MM.1S (cell line): ENCODE data around the gene NUP85.

ENCODE experiments used
- DNase-seq: peaks from one replicate; pipeline ENCODE4 v3.0.0-alpha.2; 2015
- H2AFZ ChIP-seq: fragments of 300-600 bp; sonication (generic); 2 replicates; pipeline ENCODE4 v1.6.0; 2016; ENCODE audit warnings: antibody characterized with exemption, low read length
- H3F3A ChIP-seq: fragments of 300-600 bp; sonication (generic); 2 replicates; pipeline ENCODE4 v1.6.1; 2016; ENCODE audit warnings: mild to moderate bottlenecking, antibody characterized with exemption, low read length, moderate library complexity, mixed read lengths; ENCODE audit not compliant: insufficient read depth
- H3K27ac ChIP-seq: fragments of 300-600 bp; sonication (generic); 2 replicates; pipeline ENCODE4 v1.5.1; 2016; ENCODE audit warnings: mild to moderate bottlenecking, low read length
- H3K27me3 ChIP-seq: fragments of 300-600 bp; sonication (generic); replicated peaks from 2 replicates; pipeline ENCODE4 v1.6.0; 2016; ENCODE audit warnings: low read length; ENCODE audit not compliant: insufficient read depth
- H3K36me3 ChIP-seq: fragments of 300-600 bp; sonication (generic); replicated peaks from 2 replicates; pipeline ENCODE4 v1.6.1; 2016; ENCODE audit warnings: mild to moderate bottlenecking, low read length, mixed read lengths; ENCODE audit not compliant: insufficient read depth
- H3K4me1 ChIP-seq: fragments of 300-600 bp; sonication (generic); 2 replicates; pipeline ENCODE4 v1.6.1; 2016; ENCODE audit warnings: low read length, mixed read lengths
- H3K4me2 ChIP-seq: fragments of 300-600 bp; sonication (generic); 2 replicates; pipeline ENCODE4 v1.6.0; 2016; ENCODE audit warnings: low read depth, low read length
- H3K4me3 ChIP-seq: fragments of 300-600 bp; sonication (generic); 2 replicates; pipeline ENCODE4 v1.5.1; 2016; ENCODE audit warnings: low read length, mixed read lengths
- H3K79me2 ChIP-seq: fragments of 300-600 bp; sonication (generic); 2 replicates; pipeline ENCODE4 v1.6.1; 2016; ENCODE audit warnings: mixed run types, low read length, mixed read lengths
- H3K9ac ChIP-seq: fragments of 300-600 bp; sonication (generic); 2 replicates; pipeline ENCODE4 v1.6.1; 2016; ENCODE audit warnings: low read length, mixed read lengths
- H3K9me2 ChIP-seq: fragments of 300-600 bp; sonication (generic); replicated peaks from 2 replicates; pipeline ENCODE4 v1.6.1; 2016; ENCODE audit warnings: mild to moderate bottlenecking, low read length, mixed read lengths; ENCODE audit not compliant: insufficient read depth
- H3K9me3 ChIP-seq: fragments of 300-600 bp; sonication (generic); replicated peaks from 2 replicates; pipeline ENCODE4 v1.6.1; 2016; ENCODE audit warnings: mild to moderate bottlenecking, low read length, mixed read lengths; ENCODE audit not compliant: insufficient read depth
- H4K20me1 ChIP-seq: fragments of 300-600 bp; sonication (generic); 2 replicates; pipeline ENCODE4 v1.6.1; 2016; ENCODE audit warnings: mild to moderate bottlenecking, low read length, moderate library complexity, mixed read lengths; ENCODE audit not compliant: insufficient read depth
- CTCF ChIP-seq: fragments of 300-600 bp; sonication (generic); IDR thresholded peaks from 2 replicates; pipeline ENCODE4 v1.5.1; 2016; ENCODE audit warnings: antibody characterized with exemption, low read length, mixed read lengths
- EZH2 ChIP-seq: fragments of 300-600 bp; sonication (generic); optimal IDR thresholded peaks from 2 replicates; pipeline ENCODE3; 2017; ENCODE audit warnings: low read depth, mild to moderate bottlenecking, antibody characterized with exemption, low read length, mixed read lengths
- EZH2phosphoT487 ChIP-seq: fragments of 300-600 bp; sonication (generic); IDR thresholded peaks from 2 replicates; pipeline ENCODE4 v1.6.1; 2018; ENCODE audit warnings: antibody characterized with exemption, low read length

The NUP85 gene

DNA sequence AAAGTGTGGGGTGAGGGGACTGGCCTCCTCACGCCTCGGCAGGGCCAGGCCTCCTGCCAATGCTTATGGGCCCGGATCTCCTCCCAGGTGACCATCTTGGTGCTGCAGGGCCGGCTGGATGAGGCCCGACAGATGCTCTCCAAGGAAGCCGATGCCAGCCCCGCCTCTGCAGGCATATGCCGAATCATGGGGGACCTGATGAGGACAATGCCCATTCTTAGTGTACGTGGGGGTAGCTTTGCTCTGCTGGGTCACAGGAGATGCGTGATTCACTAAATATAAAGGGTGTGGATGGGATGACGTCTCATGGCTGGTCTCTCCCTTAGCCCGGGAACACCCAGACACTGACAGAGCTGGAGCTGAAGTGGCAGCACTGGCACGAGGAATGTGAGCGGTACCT, 19.5 kb downstream of the NUP85 start:
- no peak for TF ChIP-seq CTCF
- no peak for TF ChIP-seq EZH2phosphoT487
- no peak for TF ChIP-seq EZH2
- Histone ChIP-seq H3K4me2 (no peak overlapping the region), H3K9me2 (no peaks in the 10 kb centered on the region), H3K27me3 (no peaks in the 10 kb centered on the region), H3K9ac (no peak overlapping the region), H4K20me1 (no peaks in the 10 kb centered on the region), H3K36me3 (no peaks in the 10 kb centered on the region; the same call in 1 of the 2 replicates), H3F3A (no peaks in the 10 kb centered on the region), H3K9me3 (no peaks in the 10 kb centered on the region), H3K4me3 (no peak overlapping the region), H3K27ac (no peak overlapping the region), H3K4me1 (no peaks in the 10 kb centered on the region), H2AFZ (no peak overlapping the region), H3K79me2 (no peaks in the 10 kb centered on the region; the same call in 1 of the 2 replicates)
- DNase-seq = no peak

- Histone ChIP-seq H3K9me3 (no peaks in the 10 kb centered on the region), H2AFZ (no peak overlapping the region), H3F3A (no peaks in the 10 kb centered on the region), H3K4me1 (no peaks in the 10 kb centered on the region), H3K36me3 (peaks cover 8% of the 10 kb centered on the region), H3K9ac (no peak overlapping the region), H3K27ac (no peak overlapping the region), H3K27me3 (no peaks in the 10 kb centered on the region), H3K4me2 (no peak overlapping the region), H4K20me1 (no peaks in the 10 kb centered on the region), H3K4me3 (no peak overlapping the region), H3K79me2 (no peaks in the 10 kb centered on the region; the same call in 1 of the 2 replicates), H3K9me2 (no peaks in the 10 kb centered on the region)
- TF ChIP-seq EZH2phosphoT487 = no peak
- no peak for TF ChIP-seq CTCF
- TF ChIP-seq EZH2 = no peak
- DNase-seq = no peak
Observed at GRCh38 chr17:75227729-75228128, 22.2 kb downstream of the NUP85 start.

- TF ChIP-seq EZH2phosphoT487 = no peak
- TF ChIP-seq EZH2 = no peak
- TF ChIP-seq CTCF = no peak
- Histone ChIP-seq H3K9ac (no peak overlapping the region), H3K27ac (no peak overlapping the region), H3F3A (no peaks in the 10 kb centered on the region), H3K36me3 (peaks cover 11% of the 10 kb centered on the region), H2AFZ (no peak overlapping the region), H3K79me2 (no peaks in the 10 kb centered on the region; the same call in 1 of the 2 replicates), H3K4me3 (no peak overlapping the region), H3K4me1 (no peaks in the 10 kb centered on the region), H3K4me2 (no peak overlapping the region), H3K9me3 (no peaks in the 10 kb centered on the region), H3K27me3 (no peaks in the 10 kb centered on the region), H3K9me2 (no peaks in the 10 kb centered on the region), H4K20me1 (no peaks in the 10 kb centered on the region)
- DNase-seq = no peak
Observed at GRCh38 chr17:75228305-75228704, 22.8 kb downstream of the NUP85 start.
